Stimulated activated CD8-positive, alpha-beta memory T cell treated with anti-CD3 and anti-CD28 coated beads, Interleukin-7, amount 100 ng/mL, for 24 hours (primary cell): ENCODE data around the gene TAS2R13.

Experiments used
- DNase-seq: peaks from one replicate; pipeline ENCODE4 v3.0.0-alpha.2; 2020; ENCODE audit warnings: low read depth

The TAS2R13 gene

DNA sequence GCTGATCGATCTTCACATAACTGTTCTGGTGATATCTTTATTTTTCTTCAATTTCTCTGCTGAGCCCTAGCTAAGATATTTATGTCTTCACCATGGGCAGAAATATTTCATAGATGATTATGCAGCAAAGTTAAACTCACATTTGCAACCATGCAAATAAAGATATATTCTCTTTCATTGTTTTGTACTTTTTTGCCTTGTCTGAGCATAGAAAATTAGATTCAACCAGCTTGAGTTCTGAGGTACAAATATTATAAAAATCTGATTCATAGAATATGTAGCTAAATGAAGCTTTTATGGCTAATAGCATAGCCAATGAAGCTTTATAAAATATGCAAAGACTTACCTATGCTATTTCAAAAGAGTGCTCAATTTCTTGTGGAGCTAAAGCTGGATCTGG is at the start of gene TAS2R13:
TAS2R13 (minus strand) TSS at position 101 of the 400 bp plus-strand sequence. CDS start 264 bp downstream, outside the sequence.
- no peak for DNase-seq

DNA sequence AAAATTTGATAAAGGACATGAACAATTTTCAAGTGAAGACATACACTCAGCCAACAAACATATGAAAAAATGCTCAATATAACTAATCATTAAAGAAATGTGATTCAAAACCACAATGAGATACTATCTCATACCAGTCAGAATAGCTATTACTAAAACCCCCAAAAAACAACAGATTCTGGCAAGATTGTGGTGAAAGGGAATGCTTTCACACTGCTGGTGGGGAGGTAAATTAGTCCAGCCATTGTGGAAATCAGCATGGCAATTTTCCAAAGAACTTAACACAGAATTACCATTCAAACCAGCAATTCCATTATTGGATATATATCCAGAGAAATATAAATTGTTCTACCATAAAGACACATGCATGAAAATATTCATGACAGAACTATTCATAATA is 48.4 kb upstream of the TAS2R13 start:
- DNase-seq = no peak

- no peak for DNase-seq
These were observed 46.7 kb upstream of the TAS2R13 start for GRCh38 chr12:10956085-10956484.

DNA sequence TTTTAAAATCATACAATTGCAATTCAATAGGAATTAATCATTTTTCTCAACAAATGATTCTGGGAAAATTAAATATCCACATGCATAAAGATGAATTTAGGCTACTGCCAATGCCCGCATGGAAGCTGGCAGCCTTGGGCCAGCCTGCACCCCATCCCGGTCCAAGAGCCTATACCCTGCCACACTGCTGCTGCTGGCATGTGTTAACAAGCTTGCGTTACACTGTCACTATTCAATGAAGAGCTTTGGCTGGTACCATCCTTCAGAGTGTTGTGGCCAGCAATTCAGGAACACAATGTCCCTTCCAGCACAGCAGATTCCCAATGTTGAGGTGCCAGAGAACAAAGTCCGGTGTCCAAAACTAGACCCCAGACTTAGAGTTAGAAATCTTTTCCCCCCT is 43.3 kb upstream of the TAS2R13 start:
- DNase-seq = no peak

- no peak for DNase-seq
These were observed 33.8 kb upstream of the TAS2R13 start for GRCh38 chr12:10943167-10943566.

GRCh38 chr12:10941916-10942607 is 32.7 kb upstream of the TAS2R13 start:
- no peak for DNase-seq

DNA sequence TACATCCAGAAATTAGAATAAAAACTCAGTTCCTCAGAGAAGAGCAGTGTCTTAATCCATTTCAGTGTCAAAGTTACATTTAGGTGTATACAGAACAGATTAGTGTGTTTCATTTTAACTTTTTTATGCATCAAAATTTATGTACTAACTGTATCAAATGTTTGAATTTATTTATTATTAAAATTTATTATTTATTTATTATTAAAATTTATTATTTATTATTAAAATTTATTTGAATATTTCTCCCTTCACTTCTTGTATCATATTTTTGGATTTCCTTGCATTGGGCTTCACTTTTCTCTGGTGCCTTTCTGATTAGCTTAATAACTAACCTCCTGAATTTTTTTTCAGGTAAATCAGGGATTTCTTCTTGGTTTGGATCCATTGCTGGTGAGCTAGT is 32.0 kb upstream of the TAS2R13 start:
- DNase-seq = no peak

- DNase-seq = no peak
These were observed 31.0 kb upstream of the TAS2R13 start for GRCh38 chr12:10940389-10940788.

DNA sequence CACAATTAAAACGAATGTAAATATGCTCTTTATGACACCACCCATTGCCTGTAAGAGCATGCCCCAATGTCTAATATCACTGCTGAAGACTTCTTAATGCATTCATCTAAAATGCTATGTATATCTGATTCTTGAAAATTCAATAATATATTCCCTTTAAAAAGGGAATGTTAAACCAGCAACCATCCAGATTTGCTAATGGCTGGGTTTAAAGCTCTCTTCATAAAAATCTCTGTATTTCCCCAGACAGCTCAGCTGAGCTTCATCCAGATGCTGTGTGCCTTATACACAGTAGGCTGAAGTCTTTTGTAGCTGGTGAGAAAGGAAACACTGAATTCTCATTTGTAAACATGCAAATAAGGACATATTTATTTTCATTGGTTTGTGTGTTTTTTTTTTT is 29.8 kb upstream of the TAS2R13 start, which contains the start of gene TAS2R14:
TAS2R14 (minus strand) TSS at position 101 of the 400 bp plus-strand sequence; CDS start at position 45, 56 bp downstream.
- DNase-seq = no peak

DNA sequence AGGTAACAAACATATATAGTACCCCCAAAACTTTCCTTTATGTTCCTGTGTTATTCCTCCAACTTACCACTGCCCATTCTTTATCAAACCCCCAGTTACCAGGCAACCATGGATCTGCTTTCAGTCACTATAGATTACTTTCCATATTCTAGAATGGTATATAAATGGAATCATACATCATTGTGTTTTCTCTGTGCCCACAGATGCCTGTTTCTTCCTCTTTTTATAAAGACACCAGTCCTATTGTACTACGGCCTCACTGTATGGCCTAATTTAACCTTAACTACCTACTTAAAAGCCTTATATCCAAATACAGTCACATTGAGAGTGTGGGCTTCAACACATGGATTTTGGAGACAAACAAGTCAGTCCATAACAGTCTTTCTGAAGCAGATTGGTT is 27.1 kb upstream of the TAS2R13 start:
- no peak for DNase-seq

DNA sequence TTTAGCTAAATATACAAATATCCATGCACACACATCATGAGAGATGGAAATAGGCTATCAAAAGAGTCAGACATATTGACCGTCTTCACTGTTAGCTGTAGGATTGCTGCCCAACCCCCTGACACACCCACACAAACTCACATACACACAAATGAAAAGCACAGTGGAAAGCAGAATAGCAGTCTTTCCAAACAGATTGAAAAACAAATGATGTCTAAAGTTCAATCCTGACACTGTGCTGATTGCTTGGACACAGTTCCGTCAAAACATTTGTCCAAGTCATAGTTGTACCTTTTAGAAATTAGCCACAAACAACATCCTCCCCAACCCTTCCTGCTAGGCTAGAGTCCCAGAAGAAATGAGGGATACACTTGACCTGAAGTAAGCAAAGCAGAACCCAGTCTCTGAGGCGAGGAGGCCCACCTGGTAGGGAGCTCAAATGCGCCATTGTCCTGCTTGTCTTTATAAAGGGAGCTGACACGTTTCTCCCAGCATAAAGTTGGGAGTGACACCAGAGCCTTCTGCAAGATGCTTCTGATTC is 19.5 kb upstream of the TAS2R13 start, which contains the start of gene PRH2:
PRH2 (plus strand) TSS at position 491 of the 541 bp plus-strand sequence; CDS start at position 529, 38 bp downstream.
- DNase-seq = no peak

DNA sequence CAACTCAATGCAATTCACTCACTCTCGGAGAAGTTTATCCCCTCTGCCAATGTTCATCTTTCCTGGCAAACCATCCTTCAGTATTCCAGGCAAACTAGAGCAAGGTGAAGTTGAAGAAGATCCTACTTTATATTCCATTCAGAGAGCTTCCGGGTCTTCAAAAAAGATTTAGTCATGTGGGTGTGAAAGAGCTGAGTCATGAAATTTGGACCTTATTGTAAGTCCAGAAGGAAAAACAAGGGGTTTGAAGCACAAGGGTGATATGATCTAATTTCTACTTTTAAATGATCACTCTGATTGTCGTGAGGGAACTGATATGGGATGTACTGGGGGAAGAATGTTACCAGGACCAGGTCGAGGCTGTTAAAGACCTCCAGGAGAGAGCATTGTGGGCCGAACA is 16.9 kb upstream of the TAS2R13 start:
- DNase-seq = no peak

GRCh38 chr12:10919809-10920208 is 10.4 kb upstream of the TAS2R13 start:
- no peak for DNase-seq

DNA sequence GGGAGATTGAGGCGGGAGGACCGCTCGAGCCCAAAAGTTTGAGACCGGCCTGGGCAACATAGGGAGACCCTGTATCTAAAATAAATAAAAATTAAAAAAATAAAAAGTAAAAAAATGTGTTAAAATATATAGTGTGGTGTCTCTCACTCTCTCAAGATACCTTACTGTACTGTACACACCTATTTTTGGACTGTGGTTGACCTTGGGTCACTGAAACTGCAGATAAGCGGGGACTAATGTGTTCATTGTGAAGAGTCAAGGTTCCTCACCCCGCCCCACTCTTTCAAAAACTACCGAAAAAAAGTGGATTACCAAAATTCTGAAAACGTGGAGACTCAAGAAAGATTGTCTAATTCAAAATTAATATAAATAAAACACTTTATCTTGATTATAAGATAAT is 1.0 kb upstream of the TAS2R13 start:
- DNase-seq = no peak

DNA sequence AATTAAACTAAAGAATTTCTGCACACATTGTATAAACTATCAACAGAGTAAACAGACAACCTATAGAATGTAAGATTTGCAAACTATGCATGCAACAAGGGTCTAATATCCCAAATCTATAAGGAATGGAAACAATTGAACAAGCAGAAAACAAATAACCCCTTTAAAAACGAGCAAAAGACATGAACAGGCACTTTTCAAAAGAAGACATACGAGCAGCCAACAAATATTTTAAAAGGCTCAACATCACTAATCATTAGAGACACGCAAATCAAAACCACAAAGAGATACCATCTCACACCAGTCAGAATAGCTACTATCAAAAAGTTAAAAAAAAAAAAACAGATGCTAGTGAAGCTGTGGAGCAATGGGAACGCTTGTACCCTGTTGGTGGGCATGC is 4.7 kb downstream of the TAS2R13 start:
- DNase-seq = no peak

DNA sequence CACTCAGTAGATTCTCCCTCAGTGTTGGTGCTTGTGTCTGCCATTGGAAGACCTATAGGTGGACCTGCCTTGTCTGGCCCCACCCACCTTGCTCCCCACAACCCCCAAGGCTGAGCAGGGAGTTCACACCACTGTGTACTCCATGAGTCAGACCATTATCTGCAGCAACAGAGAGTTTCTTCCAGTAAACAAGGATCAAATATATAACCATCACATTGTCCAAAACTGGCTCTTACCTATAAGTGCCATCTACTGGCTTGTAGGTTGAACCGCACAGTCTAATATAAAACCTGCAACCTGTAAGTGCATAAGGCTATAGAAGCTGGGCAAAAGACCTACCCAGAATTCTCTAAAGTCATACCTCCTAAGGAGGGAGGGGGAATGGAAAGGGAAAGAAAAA is 7.9 kb downstream of the TAS2R13 start:
- no peak for DNase-seq

GRCh38 chr12:10900972-10901371 is 8.4 kb downstream of the TAS2R13 start:
- DNase-seq = no peak

GRCh38 chr12:10900530-10900929 is 8.8 kb downstream of the TAS2R13 start:
- no peak for DNase-seq

GRCh38 chr12:10896854-10897253 is 12.5 kb downstream of the TAS2R13 start:
- no peak for DNase-seq

DNA sequence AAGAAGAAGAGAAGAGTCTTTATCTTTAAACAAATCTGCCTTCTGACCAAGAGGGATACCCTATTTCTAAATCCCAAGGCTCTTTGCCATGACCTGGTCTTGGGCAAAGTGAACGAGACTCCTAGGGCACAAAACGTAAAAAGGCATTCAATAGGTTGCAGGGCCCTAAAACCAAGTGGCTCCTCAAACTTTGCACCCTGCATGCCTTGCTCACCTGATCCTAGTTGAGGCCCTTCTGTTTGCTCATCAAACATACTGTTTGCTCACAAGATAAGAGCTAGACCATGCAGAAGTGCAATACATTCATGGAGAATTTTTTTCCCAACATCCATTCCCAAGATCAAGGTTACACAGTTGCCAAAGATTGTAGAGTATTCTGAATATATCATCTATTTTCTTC is 17.4 kb downstream of the TAS2R13 start:
- DNase-seq = no peak

DNA sequence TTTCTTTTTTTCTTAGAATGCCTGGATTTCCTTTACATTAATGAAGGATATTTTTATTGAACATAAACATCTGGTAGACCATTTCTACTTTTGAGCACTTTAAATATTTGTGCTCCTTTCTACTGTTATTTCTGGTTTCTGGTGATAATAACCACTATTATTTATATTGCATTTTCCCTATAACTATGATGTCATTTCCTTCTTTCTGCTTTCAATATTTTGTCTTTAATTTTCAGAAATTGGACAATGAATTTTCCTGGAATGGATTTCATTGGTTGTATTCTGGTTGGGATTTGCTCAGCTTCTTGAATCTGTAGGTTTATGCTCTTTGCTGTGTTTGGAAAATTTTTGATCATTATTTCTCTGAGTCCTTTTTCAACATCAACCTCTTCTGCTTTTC is 20.1 kb downstream of the TAS2R13 start:
- DNase-seq = no peak

GRCh38 chr12:10884086-10884725 is 25.2 kb downstream of the TAS2R13 start, which contains the start of gene PRH1:
TSS of gene PRH1 (minus strand) at chr12:10884255. CDS start at chr12:10884217, 38 bp downstream.
- DNase-seq = no peak

- DNase-seq = no peak
These were observed 36.0 kb downstream of the TAS2R13 start for GRCh38 chr12:10873378-10873777.
